ENCODE results near the gene ZNF75A.

Gene ZNF75A

GRCh38 chr16:3276679-3277078 lies 28.6 kb upstream of the ZNF75A start:
- Histone ChIP-seq H3K4me1 (ENCODE audit: insufficient read depth, low read length) (peaks cover 4% of the 10 kb centered on the region), H3K27me3 (ENCODE audit: insufficient read depth, low read length) (no peaks in the 10 kb centered on the region), H2AFZ (ENCODE audit: low read depth, low read length) (no peak overlapping the region), H3K9me3 (ENCODE audit: low read length) (no peaks in the 10 kb centered on the region), H3K36me3 (ENCODE audit: insufficient read depth, low read length) (no peaks in the 10 kb centered on the region), H3K4me3 (ENCODE audit: low read length) (no peak overlapping the region)

GRCh38 chr16:3281222-3281820 lies 24.0 kb upstream of the ZNF75A start:
- H3K4me1 ChIP-seq (ENCODE audit: insufficient read depth, low read length), result peaks cover 25% of the 10 kb centered on the region
- peak overlapping the region; percentile 80 for H3K4me3 ChIP-seq (ENCODE audit: low read length)
- peaks cover 2% of the 10 kb centered on the region for H3K9me3 ChIP-seq (ENCODE audit: low read length)
- H2AFZ ChIP-seq (ENCODE audit: low read depth, low read length), result no peak overlapping the region
- H3K27me3 ChIP-seq (ENCODE audit: insufficient read depth, low read length), result no peaks in the 10 kb centered on the region
- H3K36me3 ChIP-seq (ENCODE audit: insufficient read depth, low read length), result peaks cover 15% of the 10 kb centered on the region

- Histone ChIP-seq H3K27me3 (ENCODE audit: insufficient read depth, low read length) (no peaks in the 10 kb centered on the region), H3K4me1 (ENCODE audit: insufficient read depth, low read length) (peaks cover 25% of the 10 kb centered on the region), H3K4me3 (ENCODE audit: low read length) (peak overlapping the region; percentile 80), H3K36me3 (ENCODE audit: insufficient read depth, low read length) (peaks cover 23% of the 10 kb centered on the region), H2AFZ (ENCODE audit: low read depth, low read length) (peak overlapping the region; percentile 82), H3K9me3 (ENCODE audit: low read length) (peaks cover 6% of the 10 kb centered on the region)
These were observed 23.1 kb upstream of the ZNF75A start for GRCh38 chr16:3282103-3282729.

- Histone ChIP-seq H3K4me3 (ENCODE audit: low read length) (peak within 1 kb of the TSS; percentile 80), H2AFZ (ENCODE audit: low read depth, low read length) (peak within 1 kb of the TSS; percentile 82), H3K4me1 (ENCODE audit: insufficient read depth, low read length) (peaks cover 25% of the 10 kb centered on the region), H3K36me3 (ENCODE audit: insufficient read depth, low read length) (peaks cover 28% of the 10 kb centered on the region), H3K9me3 (ENCODE audit: low read length) (peaks cover 6% of the 10 kb centered on the region), H3K27me3 (ENCODE audit: insufficient read depth, low read length) (no peaks in the 10 kb centered on the region)
These were observed 22.4 kb upstream of the ZNF75A start, which contains the start of gene ZNF263 for GRCh38 chr16:3282730-3283542. ZNF263 (plus strand) TSS chr16:3283491; CDS start chr16:3283819, 328 bp downstream.

GRCh38 chr16:3283543-3284447 lies 21.5 kb upstream of the ZNF75A start:
- Histone ChIP-seq H3K9me3 (ENCODE audit: low read length) (peaks cover 12% of the 10 kb centered on the region), H2AFZ (ENCODE audit: low read depth, low read length) (no peak overlapping the region), H3K36me3 (ENCODE audit: insufficient read depth, low read length) (peaks cover 35% of the 10 kb centered on the region)

GRCh38 chr16:3285131-3285530 lies 20.2 kb upstream of the ZNF75A start:
- Histone ChIP-seq H3K36me3 (ENCODE audit: insufficient read depth, low read length) (peaks cover 49% of the 10 kb centered on the region), H3K9me3 (ENCODE audit: low read length) (peaks cover 25% of the 10 kb centered on the region)

More at GRCh38 chr16:3283543-3284447, 21.5 kb upstream of the ZNF75A start:
- H3K27me3 ChIP-seq (ENCODE audit: insufficient read depth, low read length), result no peaks in the 10 kb centered on the region
- H3K4me3 ChIP-seq (ENCODE audit: low read length), result peak overlapping the region; percentile 80
- H3K4me1 ChIP-seq (ENCODE audit: insufficient read depth, low read length), result peaks cover 25% of the 10 kb centered on the region

GRCh38 chr16:3289998-3290673 lies 15.2 kb upstream of the ZNF75A start:
- no peaks in the 10 kb centered on the region for H3K27me3 ChIP-seq (ENCODE audit: insufficient read depth, low read length)
- peaks cover 5% of the 10 kb centered on the region for H3K4me1 ChIP-seq (ENCODE audit: insufficient read depth, low read length)
- no peak overlapping the region for H3K4me3 ChIP-seq (ENCODE audit: low read length)
- peaks cover 88% of the 10 kb centered on the region for H3K36me3 ChIP-seq (ENCODE audit: insufficient read depth, low read length)
- H2AFZ ChIP-seq (ENCODE audit: low read depth, low read length), result no peak overlapping the region
- peaks cover 55% of the 10 kb centered on the region for H3K9me3 ChIP-seq (ENCODE audit: low read length)

More at GRCh38 chr16:3285131-3285530, 20.2 kb upstream of the ZNF75A start:
- Histone ChIP-seq H3K27me3 (ENCODE audit: insufficient read depth, low read length) (no peaks in the 10 kb centered on the region), H3K4me3 (ENCODE audit: low read length) (peak overlapping the region; percentile 80), H2AFZ (ENCODE audit: low read depth, low read length) (no peak overlapping the region), H3K4me1 (ENCODE audit: insufficient read depth, low read length) (peaks cover 25% of the 10 kb centered on the region)

GRCh38 chr16:3292604-3293003 lies 12.7 kb upstream of the ZNF75A start:
- Histone ChIP-seq H3K4me1 (ENCODE audit: insufficient read depth, low read length) (no peaks in the 10 kb centered on the region), H3K36me3 (ENCODE audit: insufficient read depth, low read length) (peaks cover 79% of the 10 kb centered on the region), H3K27me3 (ENCODE audit: insufficient read depth, low read length) (no peaks in the 10 kb centered on the region), H3K9me3 (ENCODE audit: low read length) (peaks cover 56% of the 10 kb centered on the region), H3K4me3 (ENCODE audit: low read length) (no peak overlapping the region), H2AFZ (ENCODE audit: low read depth, low read length) (no peak overlapping the region)

GRCh38 chr16:3295209-3295608 lies 10.1 kb upstream of the ZNF75A start:
- no peak overlapping the region for H3K4me3 ChIP-seq (ENCODE audit: low read length)
- H2AFZ ChIP-seq (ENCODE audit: low read depth, low read length), result no peak overlapping the region
- H3K9me3 ChIP-seq (ENCODE audit: low read length), result peaks cover 40% of the 10 kb centered on the region
- no peaks in the 10 kb centered on the region for H3K4me1 ChIP-seq (ENCODE audit: insufficient read depth, low read length)
- no peaks in the 10 kb centered on the region for H3K27me3 ChIP-seq (ENCODE audit: insufficient read depth, low read length)
- peaks cover 69% of the 10 kb centered on the region for H3K36me3 ChIP-seq (ENCODE audit: insufficient read depth, low read length)

- H3K4me1 ChIP-seq (ENCODE audit: insufficient read depth, low read length), result no peaks in the 10 kb centered on the region
- H3K27me3 ChIP-seq (ENCODE audit: insufficient read depth, low read length), result no peaks in the 10 kb centered on the region
- H2AFZ ChIP-seq (ENCODE audit: low read depth, low read length), result no peak overlapping the region
- peaks cover 68% of the 10 kb centered on the region for H3K36me3 ChIP-seq (ENCODE audit: insufficient read depth, low read length)
- H3K4me3 ChIP-seq (ENCODE audit: low read length), result no peak overlapping the region
- peaks cover 35% of the 10 kb centered on the region for H3K9me3 ChIP-seq (ENCODE audit: low read length)
These were observed 9.5 kb upstream of the ZNF75A start for GRCh38 chr16:3295783-3296182.

- H3K27me3 ChIP-seq (ENCODE audit: insufficient read depth, low read length), result no peaks in the 10 kb centered on the region
- H3K4me3 ChIP-seq (ENCODE audit: low read length), result peak overlapping the region; percentile 89
- H3K9me3 ChIP-seq (ENCODE audit: low read length), result peaks cover 30% of the 10 kb centered on the region
- peaks cover 54% of the 10 kb centered on the region for H3K36me3 ChIP-seq (ENCODE audit: insufficient read depth, low read length)
- peak overlapping the region; percentile 60 for H2AFZ ChIP-seq (ENCODE audit: low read depth, low read length)
- peaks cover 12% of the 10 kb centered on the region for H3K4me1 ChIP-seq (ENCODE audit: insufficient read depth, low read length)
These were observed 927 bp upstream of the ZNF75A start for GRCh38 chr16:3304370-3304769.

GRCh38 chr16:3306078-3306477 lies 781 bp downstream of the ZNF75A start:
- Histone ChIP-seq H2AFZ (ENCODE audit: low read depth, low read length) (peak overlapping the region; percentile 60), H3K27me3 (ENCODE audit: insufficient read depth, low read length) (no peaks in the 10 kb centered on the region), H3K36me3 (ENCODE audit: insufficient read depth, low read length) (peaks cover 50% of the 10 kb centered on the region), H3K9me3 (ENCODE audit: low read length) (peaks cover 38% of the 10 kb centered on the region), H3K4me3 (ENCODE audit: low read length) (peak overlapping the region; percentile 89), H3K4me1 (ENCODE audit: insufficient read depth, low read length) (peaks cover 12% of the 10 kb centered on the region)
